Neuronal stem cell (in vitro differentiated cells): ENCODE data around the gene PRDM11.

ENCODE experiments used
- DNase-seq: peaks from one replicate; pipeline ENCODE4 v3.0.0-alpha.2; 2013; ENCODE audit warnings: low spot score
- H2AFZ ChIP-seq: one replicate; pipeline ENCODE4 v1.6.1; 2013; ENCODE audit warnings: mild to moderate bottlenecking, low read length, inconsistent platforms
- H2AK5ac ChIP-seq: 2 replicates; pipeline ENCODE4 v1.6.1; 2013; ENCODE audit warnings: low read depth, mild to moderate bottlenecking, inconsistent platforms, low read length, moderate library complexity, mixed read lengths
- H2BK120ac ChIP-seq: 2 replicates; pipeline ENCODE4 v1.6.1; 2013; ENCODE audit warnings: low read depth, mild to moderate bottlenecking, inconsistent platforms, low read length, moderate library complexity, mixed read lengths
- H2BK12ac ChIP-seq: one replicate; pipeline ENCODE4 v1.6.1; 2013; ENCODE audit warnings: low read length, inconsistent platforms
- H2BK15ac ChIP-seq: 2 replicates; pipeline ENCODE4 v1.6.1; 2013; ENCODE audit warnings: mild to moderate bottlenecking, low read length, inconsistent platforms, mixed read lengths
- H2BK5ac ChIP-seq: one replicate; pipeline ENCODE4 v1.6.1; 2013; ENCODE audit warnings: inconsistent platforms, mild to moderate bottlenecking, low read length, moderate library complexity
- H3K14ac ChIP-seq: one replicate; pipeline ENCODE4 v1.6.1; 2013; ENCODE audit warnings: low read length, inconsistent platforms
- H3K18ac ChIP-seq: 2 replicates; pipeline ENCODE4 v1.6.1; 2013; ENCODE audit warnings: low read length, inconsistent platforms
- H3K23ac ChIP-seq: 2 replicates; pipeline ENCODE4 v1.6.1; 2013; ENCODE audit warnings: low read depth, mild to moderate bottlenecking, mixed read lengths, low read length, inconsistent platforms; ENCODE audit not compliant: poor library complexity
- H3K27ac ChIP-seq: replicated peaks from 3 replicates; pipeline ENCODE4 v1.5.1; 2013; ENCODE audit warnings: low read length, inconsistent platforms
- H3K27me3 ChIP-seq, 3 experiments: 2 replicates each; pipeline ENCODE4 v1.6.1; 2013; ENCODE audit warnings: low read length in 3 of 3, mild to moderate bottlenecking in 2 of 3, inconsistent platforms in 1 of 3, low read depth in 1 of 3, mixed read lengths in 1 of 3, moderate library complexity in 1 of 3; ENCODE audit not compliant: control insufficient read depth in 3 of 3, insufficient read depth in 3 of 3
- H3K36me3 ChIP-seq, 2 donors: replicated peaks in 1 of 2; 2 replicates each; pipeline ENCODE4 v1.6.1; 2013; ENCODE audit warnings: low read length in 2 of 2; ENCODE audit not compliant: control insufficient read depth in 2 of 2, insufficient read depth in 2 of 2
- H3K4ac ChIP-seq: 2 replicates; pipeline ENCODE4 v1.6.1; 2013; ENCODE audit warnings: inconsistent platforms, mild to moderate bottlenecking, low read length, moderate library complexity
- H3K4me1 ChIP-seq, 2 donors: 1 replicate in 1 of 2; 2 replicates in 1 of 2; pipeline ENCODE4 v1.6.1; 2013; ENCODE audit warnings: low read length in 2 of 2, low read depth in 1 of 2; ENCODE audit not compliant: control insufficient read depth in 2 of 2, insufficient read depth in 1 of 2
- H3K4me2 ChIP-seq: one replicate; pipeline ENCODE4 v1.6.1; 2013; ENCODE audit warnings: mild to moderate bottlenecking, low read length, inconsistent platforms; ENCODE audit not compliant: insufficient read depth, poor library complexity, severe bottlenecking
- H3K4me3 ChIP-seq, 2 donors: 2 replicates each; pipeline ENCODE4 v1.5.1; 2013; ENCODE audit warnings: low read length in 2 of 2, mild to moderate bottlenecking in 2 of 2, inconsistent platforms in 1 of 2, moderate library complexity in 1 of 2
- H3K79me1 ChIP-seq: one replicate; pipeline ENCODE4 v1.6.1; 2013; ENCODE audit warnings: low read depth, mild to moderate bottlenecking, inconsistent platforms, low read length, moderate library complexity
- H3K9ac ChIP-seq: one replicate; pipeline ENCODE4 v1.6.1; 2013; ENCODE audit warnings: mild to moderate bottlenecking, low read depth, low read length, inconsistent platforms; ENCODE audit not compliant: poor library complexity
- H3K9me3 ChIP-seq, 2 donors: replicated peaks in 1 of 2; 2 replicates each; pipeline versions ENCODE3 to v1.6.1; 2013; ENCODE audit warnings: low read length in 2 of 2, mild to moderate bottlenecking in 2 of 2, inconsistent platforms in 1 of 2, low read depth in 1 of 2, mixed read lengths in 1 of 2, moderate library complexity in 1 of 2; ENCODE audit not compliant: control insufficient read depth in 2 of 2, insufficient read depth in 1 of 2
- H4K8ac ChIP-seq: one replicate; pipeline ENCODE4 v1.6.1; 2013; ENCODE audit warnings: low read depth, mild to moderate bottlenecking, inconsistent platforms, low read length, moderate library complexity
- H4K91ac ChIP-seq: one replicate; pipeline ENCODE4 v1.6.1; 2013; ENCODE audit warnings: low read length, low read depth, mild to moderate bottlenecking, inconsistent platforms; ENCODE audit not compliant: poor library complexity
- WGBS, 2 donors: extraction: QIAGEN DNeasy Blood & Tissue Kit; methylation state at CpG; one replicate each; pipeline ENCODE4 v1.1.7; 2013; ENCODE audit warnings: missing lambda C conversion rate in 2 of 2, mixed read lengths in 1 of 2; ENCODE audit not compliant: insufficient read length in 2 of 2, insufficient replicate concordance in 1 of 2; ENCODE audit errors: extremely low coverage in 2 of 2; 5-methylcytosine and 5-hydroxymethylcytosine counted together

PRDM11 gene

DNA sequence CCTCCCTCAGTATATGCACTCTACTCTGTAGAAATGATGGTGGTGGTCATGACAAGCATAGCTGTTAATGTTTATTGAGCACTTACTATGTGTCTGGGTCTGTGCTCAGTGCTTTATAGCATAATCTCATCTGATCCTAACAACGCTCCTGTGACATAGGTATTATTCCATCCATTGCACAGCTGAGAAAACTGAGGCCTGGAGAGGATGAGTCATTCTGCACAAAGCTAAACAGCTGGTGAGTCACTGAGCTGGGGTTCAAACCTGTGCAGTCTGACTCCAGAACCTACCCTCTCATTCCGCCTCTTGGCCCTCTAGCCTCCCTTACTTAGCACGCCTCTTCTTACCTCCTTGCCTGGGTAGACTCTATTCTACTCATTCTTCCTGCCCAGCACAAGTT, 41.7 kb downstream of the PRDM11 start:
- no peak overlapping the region for H3K4me2 ChIP-seq
- no peak overlapping the region for H3K4me3 ChIP-seq
- DNase-seq = no peak
- WGBS, 2 donors = no CpG with 5 or more reads among the region's 3 CpGs
- H2BK12ac ChIP-seq = no peak overlapping the region
- H3K27ac ChIP-seq = no peak overlapping the region
- no peak overlapping the region for H3K18ac ChIP-seq
- no peak overlapping the region for H3K9ac ChIP-seq
- no peaks in the 10 kb centered on the region for H3K79me1 ChIP-seq
- no peak overlapping the region for H3K4ac ChIP-seq
- peaks cover 4 to 5% of the 10 kb centered on the region in 2 donors for H3K9me3 ChIP-seq
- H3K27me3 ChIP-seq = no peaks in the 10 kb centered on the region
- H4K8ac ChIP-seq = no peak overlapping the region
- H4K91ac ChIP-seq = no peak overlapping the region
- H2BK120ac ChIP-seq = no peak overlapping the region
- H3K23ac ChIP-seq = no peak overlapping the region
- no peak overlapping the region for H2BK5ac ChIP-seq
- H3K36me3 ChIP-seq = peaks cover 8 to 26% of the 10 kb centered on the region in 2 donors
- H2AK5ac ChIP-seq = no peak overlapping the region
- no peak overlapping the region for H3K14ac ChIP-seq
- no peak overlapping the region for H2AFZ ChIP-seq
- no peaks in the 10 kb centered on the region for H3K4me1 ChIP-seq
- no peak overlapping the region for H2BK15ac ChIP-seq

DNA sequence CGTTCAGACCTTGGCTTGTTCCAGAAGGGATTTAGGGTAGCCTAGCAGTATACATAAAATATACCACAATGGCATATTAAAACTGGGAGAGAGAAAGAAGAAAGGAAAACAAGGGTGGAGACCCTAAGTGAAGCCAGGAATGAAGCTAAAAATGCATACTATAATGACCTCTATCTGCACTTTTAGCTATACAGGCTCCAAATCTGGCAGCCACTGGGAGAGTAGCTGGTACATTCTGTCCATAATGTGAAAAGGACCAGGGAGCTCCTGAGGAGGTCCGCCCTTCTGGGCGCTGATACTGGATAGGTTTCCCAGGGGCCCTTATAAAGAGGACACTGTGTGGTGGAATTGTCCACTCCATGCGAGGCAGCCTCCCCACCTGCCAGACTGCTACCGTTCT, 42.8 kb downstream of the PRDM11 start:
- no peak overlapping the region for H3K4me3 ChIP-seq
- H2AFZ ChIP-seq = no peak overlapping the region
- DNase-seq = no peak
- no peak overlapping the region for H3K27ac ChIP-seq
- H2BK120ac ChIP-seq = no peak overlapping the region
- H2BK15ac ChIP-seq = no peak overlapping the region
- peaks cover 4 to 21% of the 10 kb centered on the region in 2 donors for H3K36me3 ChIP-seq
- no peak overlapping the region for H3K23ac ChIP-seq
- no peaks in the 10 kb centered on the region for H3K4me1 ChIP-seq
- H2AK5ac ChIP-seq = no peak overlapping the region
- H2BK5ac ChIP-seq = no peak overlapping the region
- no peak overlapping the region for H3K18ac ChIP-seq
- no peak overlapping the region for H2BK12ac ChIP-seq
- H3K79me1 ChIP-seq = no peaks in the 10 kb centered on the region
- H3K14ac ChIP-seq = no peak overlapping the region
- H3K9me3 ChIP-seq = peaks cover 4 to 5% of the 10 kb centered on the region in 2 donors
- H3K9ac ChIP-seq = no peak overlapping the region
- WGBS, 2 donors = no CpG with 5 or more reads among the region's 5 CpGs
- no peaks in the 10 kb centered on the region for H3K27me3 ChIP-seq
- H3K4me2 ChIP-seq = no peak overlapping the region
- H4K8ac ChIP-seq = no peak overlapping the region
- H3K4ac ChIP-seq = no peak overlapping the region
- H4K91ac ChIP-seq = no peak overlapping the region

DNA sequence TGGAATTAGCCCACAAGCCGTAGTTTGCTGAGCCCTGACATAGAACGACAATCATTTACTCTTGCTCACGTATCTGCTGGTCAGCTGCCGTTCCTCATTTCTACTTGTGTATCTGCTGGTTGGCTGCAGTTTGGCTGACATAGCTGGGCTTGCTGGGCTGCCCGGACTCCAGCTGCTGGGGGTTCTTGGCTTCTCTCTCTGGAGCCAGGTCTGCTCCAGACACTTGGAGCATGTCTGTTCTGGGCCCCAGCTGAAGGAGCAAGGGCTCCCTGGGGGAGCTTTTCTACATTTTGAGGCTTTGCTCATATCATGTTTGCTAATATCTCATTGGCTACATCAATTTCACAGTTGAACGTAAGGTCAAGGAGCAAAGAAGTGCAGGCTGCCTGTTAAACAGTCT, 47.3 kb downstream of the PRDM11 start:
- no peak for DNase-seq
- H3K4me1 ChIP-seq = no peaks in the 10 kb centered on the region
- WGBS, 2 donors = no CpG with 5 or more reads among the region's 6 CpGs

DNA sequence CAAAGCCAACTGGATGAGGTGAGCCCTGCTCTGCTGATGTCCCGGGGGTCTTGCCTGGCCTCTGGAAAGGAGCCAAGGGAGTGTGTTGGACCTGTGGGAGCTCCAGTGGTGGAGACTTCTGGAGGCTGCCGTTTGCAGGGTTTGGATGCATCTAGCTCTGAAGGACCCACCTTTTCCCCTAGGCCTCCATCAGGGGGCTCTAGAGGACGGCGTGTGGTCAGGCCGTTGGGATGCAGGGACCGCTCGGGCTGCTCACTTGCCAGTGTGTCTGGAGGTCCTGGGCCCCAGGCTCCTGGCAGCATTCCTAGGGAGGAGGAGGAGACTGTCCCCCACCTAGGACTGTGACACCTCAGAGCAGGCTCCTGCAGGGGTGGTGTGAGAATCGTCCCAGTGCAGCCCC, 58.3 kb downstream of the PRDM11 start:
- Histone ChIP-seq H4K8ac (no peak overlapping the region), H2BK120ac (no peak overlapping the region), H3K9ac (no peak overlapping the region), H3K23ac (no peak overlapping the region), H3K27ac (no peak overlapping the region), H3K27me3 (no peaks in the 10 kb centered on the region), H3K9me3 (peaks cover 1 to 8% of the 10 kb centered on the region in 2 donors), H2BK15ac (no peak overlapping the region), H2AFZ (no peak overlapping the region), H2AK5ac (no peak overlapping the region), H2BK12ac (no peak overlapping the region), H2BK5ac (no peak overlapping the region), H3K18ac (no peak overlapping the region), H3K4ac (no peak overlapping the region), H3K36me3 (peaks cover 0 to 3% of the 10 kb centered on the region in 2 donors), H4K91ac (no peak overlapping the region), H3K14ac (no peak overlapping the region), H3K4me1 (peaks cover 6 to 8% of the 10 kb centered on the region in 2 donors), H3K4me3 (no peak overlapping the region), H3K4me2 (no peak overlapping the region), H3K79me1 (no peaks in the 10 kb centered on the region)
- no CpG with 5 or more reads among the region's 8 CpGs for WGBS, 2 donors
- DNase-seq = no peak

More for the DNA sequence above, 47.3 kb downstream of the PRDM11 start:
- no peak overlapping the region for H3K9ac ChIP-seq
- no peak overlapping the region for H3K27ac ChIP-seq
- no peak overlapping the region for H2BK5ac ChIP-seq
- no peak overlapping the region for H2AFZ ChIP-seq
- H3K79me1 ChIP-seq = no peaks in the 10 kb centered on the region
- H3K4me3 ChIP-seq = no peak overlapping the region
- H3K27me3 ChIP-seq = no peaks in the 10 kb centered on the region
- no peak overlapping the region for H2BK15ac ChIP-seq
- no peak overlapping the region for H2BK12ac ChIP-seq
- no peak overlapping the region for H3K14ac ChIP-seq
- H3K36me3 ChIP-seq = peaks cover 0 to 5% of the 10 kb centered on the region in 2 donors
- peak overlapping the region; percentile 52 for H3K18ac ChIP-seq
- H3K4me2 ChIP-seq = no peak overlapping the region
- peaks cover 4 to 5% of the 10 kb centered on the region in 2 donors for H3K9me3 ChIP-seq
- H4K8ac ChIP-seq = no peak overlapping the region
- H4K91ac ChIP-seq = no peak overlapping the region
- no peak overlapping the region for H3K4ac ChIP-seq
- no peak overlapping the region for H2BK120ac ChIP-seq
- no peak overlapping the region for H3K23ac ChIP-seq
- H2AK5ac ChIP-seq = no peak overlapping the region
